ENCODE results near the gene GBX2. TPM values are rescaled to one million over a fixed set of nuclear protein-coding genes. Genes with fewer than 3 reads are reported as not detected.

Gene GBX2
- total and polyA plus RNA-seq, 3 donors from 2014 or later, result 0.47 to 0.90 (median 0.56) TPM

- Histone ChIP-seq H3K27me3 (no peaks in the 10 kb centered on the region), H3K9me3 (no peaks in the 10 kb centered on the region), H3K4me3 (peak overlapping the region; percentile 18 to 52), H3K4me1 (peaks cover 15% of the 10 kb centered on the region), H3K27ac (no peak overlapping the region), H3K36me3 (ENCODE audit: low read depth, missing control alignments) (no peaks in the 10 kb centered on the region)
- intact Hi-C loops (cut with DNase I; ENCODE audit: low total_unique reads), result loop anchor here (10.0 kb wide), 1 partner anchor 389 kb away; no protein-coding TSS in a partner anchor
- DNase-seq, result no peak
- no peak for TF ChIP-seq CTCF (IDR thresholded peaks at IDR 0.05)
- TF ChIP-seq POLR2A (IDR thresholded peaks at IDR 0.05), result no peak
- 18% methylated on average over 34 of the region's 59 CpGs; no CpG with 5 or more reads in 1 of the 2 donors for WGBS, 2 donors
These were observed 4.5 kb downstream of the GBX2 start for GRCh38 chr2:236163471-236164200.

GRCh38 chr2:236162882-236163470 lies 5.2 kb downstream of the GBX2 start:
- peak overlapping the region in 1 of 2 donors; percentile 52 for H3K4me3 ChIP-seq
- DNase-seq, result no peak
- WGBS, 2 donors, result 23 to 29% methylated on average over 13 to 21 of the region's 33 CpGs
- H3K27ac ChIP-seq, result no peak overlapping the region
- no peaks in the 10 kb centered on the region for H3K27me3 ChIP-seq
- H3K9me3 ChIP-seq, result no peaks in the 10 kb centered on the region
- intact Hi-C loops (cut with DNase I; ENCODE audit: low total_unique reads), result loop anchor here (10.0 kb wide), 1 partner anchor 388 kb away; no protein-coding TSS in a partner anchor
- TF ChIP-seq POLR2A (IDR thresholded peaks at IDR 0.05), result no peak
- TF ChIP-seq CTCF (IDR thresholded peaks at IDR 0.05), result no peak
- no peaks in the 10 kb centered on the region for H3K36me3 ChIP-seq (ENCODE audit: low read depth, missing control alignments)
- H3K4me1 ChIP-seq, result peaks cover 15% of the 10 kb centered on the region

GRCh38 chr2:236162031-236162845 lies 5.9 kb downstream of the GBX2 start:
- no peaks in the 10 kb centered on the region for H3K36me3 ChIP-seq (ENCODE audit: low read depth, missing control alignments)
- no peak overlapping the region for H3K4me3 ChIP-seq
- DNase-seq, result no peak
- intact Hi-C loops (cut with DNase I; ENCODE audit: low total_unique reads), result loop anchor here (10.0 kb wide), 1 partner anchor 387 kb away; no protein-coding TSS in a partner anchor
- H3K27me3 ChIP-seq, result no peaks in the 10 kb centered on the region
- TF ChIP-seq POLR2A (IDR thresholded peaks at IDR 0.05) (no peak), CTCF (IDR thresholded peaks at IDR 0.05) (no peak)
- H3K27ac ChIP-seq, result no peak overlapping the region
- peaks cover 13% of the 10 kb centered on the region for H3K4me1 ChIP-seq
- WGBS, 2 donors, result 58 to 67% methylated on average over 15 to 16 of the region's 16 CpGs
- no peaks in the 10 kb centered on the region for H3K9me3 ChIP-seq

GRCh38 chr2:236161531-236161930 lies 6.7 kb downstream of the GBX2 start:
- intact Hi-C loops (cut with DNase I; ENCODE audit: low total_unique reads), result loop anchor here (10.0 kb wide), 1 partner anchor 387 kb away; no protein-coding TSS in a partner anchor
- H3K4me3 ChIP-seq, result no peak overlapping the region
- H3K36me3 ChIP-seq (ENCODE audit: low read depth, missing control alignments), result no peaks in the 10 kb centered on the region
- no peak overlapping the region for H3K27ac ChIP-seq
- no peak for DNase-seq
- H3K4me1 ChIP-seq, result peaks cover 11% of the 10 kb centered on the region
- WGBS, 2 donors, result 87 to 91% methylated on average over 7 to 12 of the region's 12 CpGs
- no peaks in the 10 kb centered on the region for H3K9me3 ChIP-seq
- no peaks in the 10 kb centered on the region for H3K27me3 ChIP-seq
- no peak for TF ChIP-seq CTCF (IDR thresholded peaks at IDR 0.05)
- TF ChIP-seq POLR2A (IDR thresholded peaks at IDR 0.05), result no peak

Measured in testis (tissue), 3 donors.